ENCODE results near the gene TSC2. TPM values are rescaled to one million over a fixed set of nuclear protein-coding genes. Genes with fewer than 3 reads are reported as not detected.
"Not testable (repeated sequence)": the region's sequence is repeated elsewhere in the genome, so short reads cannot be mapped to it uniquely, and the experiment has no call there.

Gene TSC2
- total and polyA plus RNA-seq, 2 of the 13 experiments (the other 11 are each of a cell fraction or from before 2014, with no cell fraction given), result 19.6 to 40.4 TPM

GRCh38 chr16:2122429-2122828 lies 74.6 kb downstream of the TSC2 start:
- Histone ChIP-seq H3K79me2 (ENCODE audit: insufficient read depth, low read length) (peaks cover 14% of the 10 kb centered on the region), H3K9me3 (ENCODE audit: low read length) (no peaks in the 10 kb centered on the region), H3K27me3 (ENCODE audit: control insufficient read depth in 1 of 2, insufficient read depth in 2 of 2, low read length in 2 of 2) (no peaks in the 10 kb centered on the region), H3K27ac (ENCODE audit: extremely low read length, insufficient read depth, low read length) (no peak overlapping the region), H3K36me3 (replicated peaks in 1 of 2; ENCODE audit: control insufficient read depth in 1 of 2, insufficient read depth in 2 of 2, low read length in 2 of 2) (no peaks in the 10 kb centered on the region), H2AFZ (ENCODE audit: low read length) (no peak overlapping the region), H3K4me3 (replicated peaks in 1 of 3; ENCODE audit: insufficient read depth in 1 of 3, low read depth in 2 of 3, low read length in 3 of 3) (no peak overlapping the region), H3K4me2 (ENCODE audit: low read depth, low read length) (no peak overlapping the region), H3K4me1 (ENCODE audit: insufficient read depth, low read length) (0 out of 2 replicates have a peak, but pooled peaks cover 4% of the 10 kb centered on the region), H3K9ac (ENCODE audit: insufficient read depth, low read depth, low read length) (no peak overlapping the region), H4K20me1 (ENCODE audit: insufficient read depth, low read length) (no peaks in the 10 kb centered on the region)
- FAIRE-seq (no peak), ATAC-seq (no peak), DNase-seq (ENCODE audit: low spot score) (no peak)
- in situ Hi-C loops (cut with HindIII; ENCODE audit: extremely low pct_ligation_motif_present, low pct_unique_long_range_greater_than_20kb), result no loop called here
- WGBS (ENCODE audit: low lambda C conversion rate), result 97% methylated on average over 14 of the region's 17 CpGs
- ChIA-PET POLR2A (no interaction called here), CTCF (ENCODE audit: low intra/inter-chr PET ratio, low total read pairs) (no interaction called here)
- TF ChIP-seq, protein P1, sequence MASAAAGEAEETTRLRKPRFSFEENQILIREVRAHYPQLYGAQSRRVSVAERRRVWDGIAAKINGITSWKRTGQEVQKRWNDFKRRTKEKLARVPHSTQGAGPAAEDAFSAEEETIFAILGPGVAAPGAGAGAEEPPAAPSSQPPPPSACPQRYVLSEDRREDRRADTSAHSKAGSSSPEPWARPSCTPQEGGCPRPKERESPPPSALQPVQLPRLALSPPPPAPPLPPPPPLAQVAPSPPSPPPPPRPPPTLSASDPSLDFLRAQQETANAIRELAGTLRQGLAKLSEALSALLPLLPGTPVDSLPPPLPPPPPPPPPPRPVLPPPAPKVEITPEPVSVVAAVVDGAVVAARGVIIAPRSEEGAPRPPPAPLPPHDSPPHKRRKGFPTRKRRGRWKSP (CRISPR knock-in tag; IDR thresholded peaks at IDR 0.05), result no peak
- TF ChIP-seq MYC (CRISPR knock-in tag; IDR thresholded peaks at IDR 0.05; ENCODE audit: borderline replicate concordance) (no peak), NFKB2 (CRISPR knock-in tag; IDR thresholded peaks at IDR 0.05; ENCODE audit: borderline replicate concordance) (no peak), MYNN (CRISPR knock-in tag; IDR thresholded peaks at IDR 0.05; ENCODE audit: low read depth) (no peak), HMG20B (CRISPR knock-in tag; conservative IDR thresholded peaks at IDR 0.05) (no peak), ZNF512B (CRISPR knock-in tag; IDR thresholded peaks at IDR 0.05; ENCODE audit: borderline replicate concordance) (no peak), ZBTB44 (CRISPR knock-in tag; IDR thresholded peaks at IDR 0.05) (no peak), ARNTL (CRISPR knock-in tag; IDR thresholded peaks at IDR 0.05) (no peak), EED (CRISPR knock-in tag; IDR thresholded peaks at IDR 0.05) (no peak)
- TF ChIP-seq, protein P2, sequence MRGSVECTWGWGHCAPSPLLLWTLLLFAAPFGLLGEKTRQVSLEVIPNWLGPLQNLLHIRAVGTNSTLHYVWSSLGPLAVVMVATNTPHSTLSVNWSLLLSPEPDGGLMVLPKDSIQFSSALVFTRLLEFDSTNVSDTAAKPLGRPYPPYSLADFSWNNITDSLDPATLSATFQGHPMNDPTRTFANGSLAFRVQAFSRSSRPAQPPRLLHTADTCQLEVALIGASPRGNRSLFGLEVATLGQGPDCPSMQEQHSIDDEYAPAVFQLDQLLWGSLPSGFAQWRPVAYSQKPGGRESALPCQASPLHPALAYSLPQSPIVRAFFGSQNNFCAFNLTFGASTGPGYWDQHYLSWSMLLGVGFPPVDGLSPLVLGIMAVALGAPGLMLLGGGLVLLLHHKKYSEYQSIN (CRISPR knock-in tag; IDR thresholded peaks at IDR 0.05; ENCODE audit: borderline replicate concordance), result no peak
- BruUV-seq (replicated peaks), result no TSS peak
- intact Hi-C loops (cut with micrococcal nuclease; ENCODE audit: unreplicated experiment), result no loop called here

DNA sequence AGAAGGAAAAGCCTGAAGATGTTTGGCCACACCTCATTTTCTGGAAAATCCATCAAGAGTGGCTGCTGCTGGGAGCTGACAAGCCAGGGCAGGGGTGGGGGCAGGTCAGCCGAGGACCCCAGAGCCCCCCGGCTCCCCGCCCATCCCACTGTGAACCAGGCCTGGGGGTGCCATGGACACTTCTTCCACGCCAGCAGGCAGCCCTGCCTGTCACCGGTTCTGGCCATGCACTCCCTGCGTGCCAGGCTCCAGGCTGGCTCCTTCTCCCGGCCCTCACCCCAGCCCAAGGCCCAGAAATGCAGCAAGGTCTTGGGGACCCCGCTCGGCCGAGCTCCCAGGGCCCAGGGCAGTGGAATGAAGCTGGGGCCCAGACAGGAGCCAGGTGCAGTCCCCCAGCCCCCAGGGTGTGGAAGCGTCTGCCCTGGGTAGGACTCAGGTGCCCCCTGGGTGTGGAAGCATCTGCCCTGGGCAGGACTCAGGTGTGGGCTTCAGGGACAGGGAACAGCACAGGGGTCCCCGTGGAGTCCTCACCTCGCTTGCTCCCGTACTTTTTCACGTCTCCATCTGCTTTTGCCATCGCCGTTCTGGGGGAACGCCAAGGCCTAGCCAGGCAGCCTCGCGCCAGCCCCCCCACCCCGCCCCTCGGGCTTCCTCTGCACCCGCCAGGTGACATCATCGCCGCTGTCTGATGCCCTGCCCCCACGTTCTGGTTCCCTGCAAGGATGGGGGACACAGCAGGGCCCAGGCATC lies 75.3 kb downstream of the TSC2 start:
- H3K4me2 ChIP-seq (ENCODE audit: low read depth, low read length); in situ Hi-C loops (cut with HindIII; ENCODE audit: extremely low pct_ligation_motif_present, low pct_unique_long_range_greater_than_20kb); ATAC-seq; H2AFZ ChIP-seq (ENCODE audit: low read length); H3K9ac ChIP-seq (ENCODE audit: insufficient read depth, low read depth, low read length); intact Hi-C loops (cut with micrococcal nuclease; ENCODE audit: unreplicated experiment); POLR2A ChIA-PET; H3K27me3 ChIP-seq (ENCODE audit: control insufficient read depth in 1 of 2, insufficient read depth in 2 of 2, low read length in 2 of 2); CTCF ChIA-PET (ENCODE audit: low intra/inter-chr PET ratio, low total read pairs); H3K4me1 ChIP-seq (ENCODE audit: insufficient read depth, low read length); H3K27ac ChIP-seq (ENCODE audit: extremely low read length, insufficient read depth, low read length); BruUV-seq (replicated peaks); H4K20me1 ChIP-seq (ENCODE audit: insufficient read depth, low read length); FAIRE-seq; H3K36me3 ChIP-seq (replicated peaks in 1 of 2; ENCODE audit: control insufficient read depth in 1 of 2, insufficient read depth in 2 of 2, low read length in 2 of 2); H3K9me3 ChIP-seq (ENCODE audit: low read length); DNase-seq (ENCODE audit: low spot score); H3K4me3 ChIP-seq (replicated peaks in 1 of 3; ENCODE audit: insufficient read depth in 1 of 3, low read depth in 2 of 3, low read length in 3 of 3): not testable (repeated sequence)
- 99% methylated on average over 14 of the region's 26 CpGs for WGBS (ENCODE audit: low lambda C conversion rate)
- peaks cover 14% of the 10 kb centered on the region for H3K79me2 ChIP-seq (ENCODE audit: insufficient read depth, low read length)
